Chondrocyte (in vitro differentiated cells): ENCODE data around the gene APOL6. TPM values are rescaled to one million over a fixed set of nuclear protein-coding genes. Genes with fewer than 3 reads are reported as not detected.
"Not testable (repeated sequence)": the region's sequence is repeated elsewhere in the genome, so short reads cannot be mapped to it uniquely, and the experiment has no call there.

Experiments
- DNase-seq: peaks from one replicate; pipeline ENCODE4 v3.0.0; 2021; ENCODE audit warnings: mixed read lengths, low spot score
- H3K27ac Mint-ChIP-seq: one replicate; pipeline ENCODE4 v1.8.0; 2021; ENCODE audit warnings: mild to moderate bottlenecking, moderate library complexity, mixed read lengths; ENCODE audit not compliant: unreplicated experiment
- H3K27me3 Mint-ChIP-seq: 2 replicates; pipeline ENCODE4 v1.8.0; 2021; ENCODE audit warnings: low read depth, mixed read lengths
- H3K36me3 Mint-ChIP-seq: 2 replicates; pipeline ENCODE4 v1.8.0; 2021; ENCODE audit warnings: low read depth, mixed read lengths
- H3K4me1 Mint-ChIP-seq: 2 replicates; pipeline ENCODE4 v1.8.0; 2021; ENCODE audit warnings: low read depth, mild to moderate bottlenecking, mixed read lengths
- H3K4me3 Mint-ChIP-seq: one replicate; pipeline ENCODE4 v1.8.0; 2021; ENCODE audit warnings: mild to moderate bottlenecking, moderate library complexity, mixed read lengths; ENCODE audit not compliant: unreplicated experiment
- H3K9me3 Mint-ChIP-seq: 2 replicates; pipeline ENCODE4 v1.8.0; 2021; ENCODE audit warnings: low read depth, mixed read lengths
- total RNA-seq: library from RNA; stranded (reverse); gene quantifications from 3 replicates; pipeline ENCODE4 v1.2.1, GENCODE V29; 2021
- TF ChIP-seq, protein P1 (sequence below): fragments of 200-600 bp; sonication (generic); IDR thresholded peaks from 2 replicates; pipeline ENCODE4 v1.5.0; 2021; ENCODE audit warnings: antibody characterized with exemption, mild to moderate bottlenecking, moderate library complexity

The APOL6 gene
- total RNA-seq, 1 donor from 2014 or later = 4.6 TPM

DNA sequence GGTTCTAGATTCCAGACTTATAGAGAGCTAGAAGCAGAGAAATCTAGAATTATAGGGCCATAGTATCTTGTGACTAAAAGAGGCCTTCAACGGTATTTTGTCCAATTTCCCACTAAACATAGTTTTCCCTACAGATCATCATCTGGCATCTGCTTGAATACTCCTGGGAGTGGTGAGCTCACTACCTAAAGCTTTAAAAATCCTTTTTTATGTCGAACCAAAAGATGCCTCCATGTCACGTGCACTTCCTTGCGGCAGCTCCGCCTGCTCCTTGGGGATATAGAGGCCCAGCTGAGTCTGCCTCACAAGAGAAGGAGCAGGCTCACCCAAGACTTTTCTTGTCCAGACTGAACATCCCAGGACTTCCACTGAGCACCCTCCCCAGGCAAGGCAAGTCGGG lies 26.8 kb upstream of the APOL6 start:
- TF ChIP-seq, protein P1, sequence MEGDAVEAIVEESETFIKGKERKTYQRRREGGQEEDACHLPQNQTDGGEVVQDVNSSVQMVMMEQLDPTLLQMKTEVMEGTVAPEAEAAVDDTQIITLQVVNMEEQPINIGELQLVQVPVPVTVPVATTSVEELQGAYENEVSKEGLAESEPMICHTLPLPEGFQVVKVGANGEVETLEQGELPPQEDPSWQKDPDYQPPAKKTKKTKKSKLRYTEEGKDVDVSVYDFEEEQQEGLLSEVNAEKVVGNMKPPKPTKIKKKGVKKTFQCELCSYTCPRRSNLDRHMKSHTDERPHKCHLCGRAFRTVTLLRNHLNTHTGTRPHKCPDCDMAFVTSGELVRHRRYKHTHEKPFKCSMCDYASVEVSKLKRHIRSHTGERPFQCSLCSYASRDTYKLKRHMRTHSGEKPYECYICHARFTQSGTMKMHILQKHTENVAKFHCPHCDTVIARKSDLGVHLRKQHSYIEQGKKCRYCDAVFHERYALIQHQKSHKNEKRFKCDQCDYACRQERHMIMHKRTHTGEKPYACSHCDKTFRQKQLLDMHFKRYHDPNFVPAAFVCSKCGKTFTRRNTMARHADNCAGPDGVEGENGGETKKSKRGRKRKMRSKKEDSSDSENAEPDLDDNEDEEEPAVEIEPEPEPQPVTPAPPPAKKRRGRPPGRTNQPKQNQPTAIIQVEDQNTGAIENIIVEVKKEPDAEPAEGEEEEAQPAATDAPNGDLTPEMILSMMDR = no peak
- Mint-ChIP-seq H3K4me3 (no peak overlapping the region), H3K36me3 (no peaks in the 10 kb centered on the region), H3K9me3 (no peaks in the 10 kb centered on the region), H3K27me3 (no peaks in the 10 kb centered on the region), H3K4me1 (peaks cover 15% of the 10 kb centered on the region), H3K27ac (no peak overlapping the region)
- DNase-seq = no peak

DNA sequence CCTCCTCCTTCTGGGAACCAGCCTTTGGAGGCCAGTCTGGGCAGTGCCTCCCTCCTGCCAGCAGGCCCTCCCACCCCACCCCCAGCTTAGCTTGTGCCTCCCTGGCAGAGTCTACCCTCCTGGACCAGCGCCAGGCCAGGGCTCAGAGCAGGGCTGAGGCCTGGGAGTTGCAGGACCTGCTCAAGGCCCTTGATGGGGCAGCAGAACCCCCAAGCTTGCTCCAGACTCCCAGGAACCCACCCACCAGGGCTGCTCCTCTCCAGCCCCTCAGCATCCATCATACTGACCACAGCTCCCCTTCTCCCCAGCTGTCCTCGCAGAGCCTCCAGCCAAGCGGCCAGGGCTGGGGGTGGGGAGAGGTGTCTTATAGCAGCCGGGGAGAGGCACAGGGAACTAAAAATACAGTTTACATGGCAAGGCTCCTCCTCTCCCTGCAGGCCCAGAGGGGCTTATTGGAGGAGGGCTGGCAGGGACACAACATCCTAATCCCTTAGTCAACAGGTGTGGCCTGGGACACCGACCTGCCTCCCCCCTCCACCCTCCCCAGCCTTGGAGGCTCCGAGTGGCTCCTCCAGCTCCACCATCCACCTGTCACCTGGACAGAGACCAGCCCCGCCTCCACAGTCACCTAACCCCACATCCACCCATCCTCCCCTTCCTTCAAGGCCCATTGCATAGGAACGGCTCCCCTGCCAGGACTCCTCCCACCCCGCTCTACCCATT lies 25.9 kb upstream of the APOL6 start:
- H3K27me3 Mint-ChIP-seq = no peaks in the 10 kb centered on the region
- DNase-seq = no peak
- peaks cover 20% of the 10 kb centered on the region for H3K4me1 Mint-ChIP-seq
- no peaks in the 10 kb centered on the region for H3K9me3 Mint-ChIP-seq
- no peak overlapping the region for H3K4me3 Mint-ChIP-seq
- H3K27ac Mint-ChIP-seq = no peak overlapping the region
- TF ChIP-seq, protein P1 = no peak
- H3K36me3 Mint-ChIP-seq = no peaks in the 10 kb centered on the region

GRCh38 chr22:35623885-35624284 lies 24.4 kb upstream of the APOL6 start:
- H3K9me3 Mint-ChIP-seq, DNase-seq, H3K36me3 Mint-ChIP-seq, H3K27me3 Mint-ChIP-seq, H3K4me3 Mint-ChIP-seq, H3K27ac Mint-ChIP-seq: not testable (repeated sequence)
- peaks cover 31% of the 10 kb centered on the region for H3K4me1 Mint-ChIP-seq

DNA sequence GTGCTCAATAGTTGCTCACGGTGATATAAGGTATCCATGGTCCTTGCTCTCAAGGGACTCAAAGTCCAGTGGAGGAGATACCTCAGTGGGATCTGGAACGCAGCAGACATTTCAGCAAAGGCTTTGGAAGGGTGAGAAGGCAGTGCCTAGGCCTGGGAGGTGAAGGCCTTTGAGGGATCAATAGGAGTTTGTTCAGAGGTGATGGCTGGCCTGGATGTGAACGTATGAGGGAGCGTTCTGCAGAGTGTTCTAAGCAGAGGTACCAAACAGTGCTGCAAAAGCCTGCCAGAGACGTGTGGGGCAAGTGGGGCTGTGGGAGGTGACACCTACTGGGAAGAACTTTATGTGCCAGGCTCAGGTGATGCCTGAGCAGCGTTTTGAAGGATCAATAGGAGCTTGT lies 23.7 kb upstream of the APOL6 start:
- Mint-ChIP-seq H3K4me3 (no peak overlapping the region), H3K9me3 (no peaks in the 10 kb centered on the region), H3K4me1 (peaks cover 37% of the 10 kb centered on the region), H3K27ac (no peak overlapping the region), H3K27me3 (no peaks in the 10 kb centered on the region), H3K36me3 (no peaks in the 10 kb centered on the region)
- DNase-seq = no peak
- TF ChIP-seq, protein P1 = no peak

- Mint-ChIP-seq H3K27ac (no peak overlapping the region), H3K4me3 (no peak overlapping the region), H3K36me3 (no peaks in the 10 kb centered on the region), H3K27me3 (no peaks in the 10 kb centered on the region), H3K4me1 (peaks cover 47% of the 10 kb centered on the region), H3K9me3 (no peaks in the 10 kb centered on the region)
- TF ChIP-seq, protein P1 = no peak
- no peak for DNase-seq
Observed at GRCh38 chr22:35625763-35626432, 22.3 kb upstream of the APOL6 start.
